ENCODE results near the gene KIRREL2. TPM values are rescaled to one million over a fixed set of nuclear protein-coding genes. Genes with fewer than 3 reads are reported as not detected.

KIRREL2 gene
- total RNA-seq, 1 experiment from 2014 or later = 3.1 TPM

GRCh38 chr19:35889370-35890112, 32.8 kb downstream of the KIRREL2 start:
- H3K36me3 Mint-ChIP-seq (ENCODE audit: insufficient read depth in 1 of 3, low read depth in 3 of 3) = peaks cover 36 to 68% (median 62%) of the 10 kb centered on the region in 3 experiments
- H3K18ac ChIP-seq (ENCODE audit: insufficient read length, low read depth, low read length) = no peak overlapping the region
- H4K20me1 ChIP-seq (ENCODE audit: control insufficient read depth, insufficient read depth, insufficient read length) = no peaks in the 10 kb centered on the region
- no peak overlapping the region for H3K23ac ChIP-seq (ENCODE audit: insufficient read length, low read depth, low read length)
- no peak overlapping the region for H3T11ph ChIP-seq (ENCODE audit: low read length)
- H2BK120ac ChIP-seq (ENCODE audit: low read depth, low read length, poor library complexity, severe bottlenecking) = no peak overlapping the region
- H3K9me3 Mint-ChIP-seq = no peaks in the 10 kb centered on the region
- no peak overlapping the region for H3K27ac ChIP-seq (ENCODE audit: insufficient read length, low read depth, low read length)
- no peak overlapping the region for H3K4me3 Mint-ChIP-seq
- H2BK15ac ChIP-seq (ENCODE audit: low read depth, low read length) = no peak overlapping the region
- H3K56ac ChIP-seq (ENCODE audit: insufficient read length, low read depth, low read length) = no peak overlapping the region
- no peak for TF ChIP-seq CTCF (conservative IDR thresholded peaks at IDR 0.05)
- H4K91ac ChIP-seq (ENCODE audit: insufficient read length, low read depth, low read length) = no peak overlapping the region
- no peak overlapping the region for H3K14ac ChIP-seq (ENCODE audit: insufficient read depth, low read length)
- H3K79me1 ChIP-seq (ENCODE audit: insufficient read depth, low read depth, low read length, poor library complexity, severe bottlenecking) = no peaks in the 10 kb centered on the region
- no peaks in the 10 kb centered on the region for H3K27me3 ChIP-seq (ENCODE audit: insufficient read depth, low read length)
- no peak overlapping the region for H3K27ac Mint-ChIP-seq
- H3K4me2 ChIP-seq (ENCODE audit: insufficient read depth, insufficient read length, low read length) = no peak overlapping the region
- no peak overlapping the region for H2AK5ac ChIP-seq (ENCODE audit: insufficient read length, low read length)
- no peak overlapping the region for H2BK12ac ChIP-seq (ENCODE audit: insufficient read length, low read depth, low read length)
- H3K23me2 ChIP-seq (ENCODE audit: insufficient read length, low read depth, low read length, poor library complexity, severe bottlenecking) = no peaks in the 10 kb centered on the region
- H3K4ac ChIP-seq (ENCODE audit: low read depth, low read length) = no peak overlapping the region
- DNase-seq = no peak
- WGBS (ENCODE audit: extremely low coverage, insufficient read length, low lambda C conversion rate) = no CpG with 5 or more reads among the region's 18 CpGs
- no peaks in the 10 kb centered on the region for H3K27me3 Mint-ChIP-seq (ENCODE audit: low read depth)
- H2AFZ ChIP-seq (ENCODE audit: low read length) = no peak overlapping the region
- H3K4me1 Mint-ChIP-seq = no peaks in the 10 kb centered on the region
- no peaks in the 10 kb centered on the region for H3K79me2 ChIP-seq (ENCODE audit: insufficient read depth, low read length)
- no peaks in the 10 kb centered on the region for H3K9me3 ChIP-seq (ENCODE audit: control insufficient read depth, low read depth, low read length)
- H2BK20ac ChIP-seq (ENCODE audit: low read depth, low read length, poor library complexity, severe bottlenecking) = no peak overlapping the region
- H4K5ac ChIP-seq (ENCODE audit: insufficient read length, low read depth, low read length) = no peak overlapping the region
- H3K9ac ChIP-seq (ENCODE audit: extremely low read depth, insufficient read length, low read length) = no peak overlapping the region
- H2BK5ac ChIP-seq (ENCODE audit: insufficient read length, low read length) = no peak overlapping the region
- no peak overlapping the region for H4K8ac ChIP-seq (replicated peaks; ENCODE audit: insufficient read length, low read depth, low read length)
- H3K4me1 ChIP-seq (ENCODE audit: insufficient read depth, low read length) = no peaks in the 10 kb centered on the region
